Upper lobe of left lung (tissue), 4 donors: ENCODE data around the gene IAH1.

Experiments
- CTCF ChIP-seq, 6 experiments: fragments of 450-650 bp in 4 of 6; fragments of 200-600 bp in 2 of 6; sonication (generic) in 2 of 6; IDR thresholded peaks; one replicate each; pipeline ENCODE4 v1.5.1; 2016 to 2019; ENCODE audit warnings: antibody characterized with exemption in 6 of 6
- POLR2AphosphoS5 ChIP-seq, 2 donors: sonication (generic); formaldehyde crosslinking; IDR thresholded peaks; one replicate each; pipeline ENCODE4 v1.5.1; 2017; ENCODE audit warnings: antibody characterized with exemption in 2 of 2

GRCh38 chr2:9461079-9461478 lies 13.3 kb upstream of the IAH1 start:
- TF ChIP-seq CTCF (IDR thresholded peaks at IDR 0.05) (no peak), POLR2AphosphoS5 (IDR thresholded peaks at IDR 0.05) (no peak)
